Heart left ventricle (tissue), 13 donors: ENCODE measurements around the gene CTSH.
"Not testable (repeated sequence)": the region's sequence is repeated elsewhere in the genome, so short reads cannot be mapped to it uniquely, and the experiment has no call there.

Experiments
- POLR2A ChIP-seq, 2 donors: fragments of 450-650 bp; IDR thresholded peaks; one replicate each; pipeline ENCODE4 v1.6.1; 2017; ENCODE audit warnings: antibody characterized with exemption in 2 of 2, mild to moderate bottlenecking in 2 of 2, moderate library complexity in 2 of 2
- TF ChIP-seq, protein P1 (sequence below), 12 donors: fragments of 200-600 bp; sonication (generic) in 4 of 12; IDR thresholded peaks; one replicate each; pipeline versions ENCODE4 v1.5.0 to v1.8.0; 2018 to 2022; ENCODE audit warnings: antibody characterized with exemption in 12 of 12, mild to moderate bottlenecking in 5 of 12
- donor health status: ischemic (EF 13 %, LVEDD 7.1; RV severe dilation, severe dysfunction).
- donor health status: DM: no; HTN: yes; CAD: no.
- donor health status: DM: no; HTN: no; CAD: no.
- donor health status: ischemic (EF 25% LVEDD 6.9; RV normal size, moderate dysfunction).
- donor health status: ischemic (EF 25% LVEDD 5.7; RV mildly dilated, moderate dysfunction).
- donor health status: ischemic (EF 35%, LVEDD 5.7; RV mildly dilated, moderate dysfunction).
- donor health status: nonischemic (EF 11% LVEDD 7.7; RV severe dilation, severe dysfunction).
- donor health status: DM: yes; HTN: yes; CAD: no.
- donor health status: PGD.
- donor health status: ischemic (EF 29% LVEDD 5.4; RV normal size, mild dysfunction).
- donor health status: nonischemic (EF 23%, LVEDD 6.1; RV moderate dilation, normal function).

- TF ChIP-seq POLR2A (IDR thresholded peaks at IDR 0.05) = not testable (repeated sequence)
- TF ChIP-seq, protein P1, sequence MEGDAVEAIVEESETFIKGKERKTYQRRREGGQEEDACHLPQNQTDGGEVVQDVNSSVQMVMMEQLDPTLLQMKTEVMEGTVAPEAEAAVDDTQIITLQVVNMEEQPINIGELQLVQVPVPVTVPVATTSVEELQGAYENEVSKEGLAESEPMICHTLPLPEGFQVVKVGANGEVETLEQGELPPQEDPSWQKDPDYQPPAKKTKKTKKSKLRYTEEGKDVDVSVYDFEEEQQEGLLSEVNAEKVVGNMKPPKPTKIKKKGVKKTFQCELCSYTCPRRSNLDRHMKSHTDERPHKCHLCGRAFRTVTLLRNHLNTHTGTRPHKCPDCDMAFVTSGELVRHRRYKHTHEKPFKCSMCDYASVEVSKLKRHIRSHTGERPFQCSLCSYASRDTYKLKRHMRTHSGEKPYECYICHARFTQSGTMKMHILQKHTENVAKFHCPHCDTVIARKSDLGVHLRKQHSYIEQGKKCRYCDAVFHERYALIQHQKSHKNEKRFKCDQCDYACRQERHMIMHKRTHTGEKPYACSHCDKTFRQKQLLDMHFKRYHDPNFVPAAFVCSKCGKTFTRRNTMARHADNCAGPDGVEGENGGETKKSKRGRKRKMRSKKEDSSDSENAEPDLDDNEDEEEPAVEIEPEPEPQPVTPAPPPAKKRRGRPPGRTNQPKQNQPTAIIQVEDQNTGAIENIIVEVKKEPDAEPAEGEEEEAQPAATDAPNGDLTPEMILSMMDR (IDR thresholded peaks at IDR 0.05) = not testable (repeated sequence)
Measured at GRCh38 chr15:78876954-78877353, 67.9 kb downstream of the CTSH start.
